BJ (cell line): Measurements from ENCODE around the gene SCUBE3. TPM values are rescaled to one million over a fixed set of nuclear protein-coding genes. Genes with fewer than 3 reads are reported as not detected.
A peak's percentile ranks its signal among the peaks of the same experiment; 100 is the strongest.

Experiments used
- CTCF ChIA-PET: fragments of 350-600 bp; formaldehyde crosslinking; extraction: SDS; loops from one replicate; lab custom pipeline; 2021; ENCODE audit warnings: antibody characterized with exemption, inconsistent platforms; lab: Yijun Ruan, JAX
- POLR2A ChIA-PET: fragments of 300-600 bp; sonication (Branson Sonifier 250); formaldehyde crosslinking; extraction: SDS; loops from one replicate; lab custom pipeline; 2021; ENCODE audit warnings: antibody characterized with exemption; lab: Charles Lee
- DNase-seq: peaks from one replicate; pipeline ENCODE4 v3.0.0-alpha.2; 2011; ENCODE audit warnings: low read depth
- H3K27me3 ChIP-seq: 2 replicates; pipeline ENCODE4 v1.6.0; 2011; ENCODE audit warnings: low read length; ENCODE audit not compliant: control insufficient read depth, insufficient read depth
- H3K36me3 ChIP-seq: 2 replicates; pipeline ENCODE4 v1.5.1; 2011; ENCODE audit warnings: low read length; ENCODE audit not compliant: control insufficient read depth, insufficient read depth
- H3K4me3 ChIP-seq: 2 replicates; pipeline ENCODE4 v1.5.1; 2011; ENCODE audit warnings: low read depth, mild to moderate bottlenecking, control low read depth, low read length
- polyA plus RNA-seq: library from polyadenylated mRNA; depleted of rRNA; stranded (reverse); fragments of >200 nt; gene quantifications from 2 replicates; pipeline ENCODE4 v1.2.3, GENCODE V29; 2011
- TF ChIP-seq, protein P1 (sequence below): IDR thresholded peaks from 2 replicates; pipeline ENCODE4 v1.5.1; 2011; ENCODE audit warnings: low read depth, mild to moderate bottlenecking, control low read depth, inconsistent platforms, low read length, moderate library complexity; ENCODE audit not compliant: insufficient read depth

Gene SCUBE3
- polyA plus RNA-seq, 1 experiment, result 13.1 TPM

DNA sequence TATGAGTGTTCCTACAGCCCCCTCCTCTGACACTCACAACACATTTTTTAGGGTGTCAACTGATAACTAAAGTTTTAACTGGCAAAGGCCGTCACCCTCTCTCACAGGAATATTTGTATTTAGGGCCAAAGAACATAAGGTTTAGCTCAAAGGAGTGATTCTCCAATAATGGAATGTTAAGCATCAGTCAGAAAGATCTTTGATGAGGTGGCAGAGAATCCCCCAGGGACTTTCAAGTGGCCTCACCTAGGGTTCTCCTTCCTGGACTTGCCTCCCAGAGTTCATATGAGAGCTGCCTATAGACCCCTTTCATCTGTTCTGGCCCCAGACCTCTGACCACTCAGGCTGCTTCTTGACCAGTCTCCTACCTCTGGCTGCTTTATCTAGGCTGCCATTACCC is 7.4 kb upstream of the SCUBE3 start:
- Histone ChIP-seq H3K27me3 (no peaks in the 10 kb centered on the region; the same call in 1 of the 2 replicates), H3K36me3 (no peaks in the 10 kb centered on the region), H3K4me3 (no peak overlapping the region)
- ChIA-PET CTCF (interaction anchor here (0.8 to 13.8 kb wide), 17 partner anchors 8 to 220 kb away, joined by 3 to 220 read pairs (median 7); partner anchors contain the start of gene SCUBE3), POLR2A (interaction anchor here (0.6 kb wide), 2 partner anchors 449 to 531 kb away, joined by 3 read pairs; no protein-coding TSS in a partner anchor)
- TF ChIP-seq, protein P1, sequence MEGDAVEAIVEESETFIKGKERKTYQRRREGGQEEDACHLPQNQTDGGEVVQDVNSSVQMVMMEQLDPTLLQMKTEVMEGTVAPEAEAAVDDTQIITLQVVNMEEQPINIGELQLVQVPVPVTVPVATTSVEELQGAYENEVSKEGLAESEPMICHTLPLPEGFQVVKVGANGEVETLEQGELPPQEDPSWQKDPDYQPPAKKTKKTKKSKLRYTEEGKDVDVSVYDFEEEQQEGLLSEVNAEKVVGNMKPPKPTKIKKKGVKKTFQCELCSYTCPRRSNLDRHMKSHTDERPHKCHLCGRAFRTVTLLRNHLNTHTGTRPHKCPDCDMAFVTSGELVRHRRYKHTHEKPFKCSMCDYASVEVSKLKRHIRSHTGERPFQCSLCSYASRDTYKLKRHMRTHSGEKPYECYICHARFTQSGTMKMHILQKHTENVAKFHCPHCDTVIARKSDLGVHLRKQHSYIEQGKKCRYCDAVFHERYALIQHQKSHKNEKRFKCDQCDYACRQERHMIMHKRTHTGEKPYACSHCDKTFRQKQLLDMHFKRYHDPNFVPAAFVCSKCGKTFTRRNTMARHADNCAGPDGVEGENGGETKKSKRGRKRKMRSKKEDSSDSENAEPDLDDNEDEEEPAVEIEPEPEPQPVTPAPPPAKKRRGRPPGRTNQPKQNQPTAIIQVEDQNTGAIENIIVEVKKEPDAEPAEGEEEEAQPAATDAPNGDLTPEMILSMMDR, result no peak
- DNase-seq, result no peak

DNA sequence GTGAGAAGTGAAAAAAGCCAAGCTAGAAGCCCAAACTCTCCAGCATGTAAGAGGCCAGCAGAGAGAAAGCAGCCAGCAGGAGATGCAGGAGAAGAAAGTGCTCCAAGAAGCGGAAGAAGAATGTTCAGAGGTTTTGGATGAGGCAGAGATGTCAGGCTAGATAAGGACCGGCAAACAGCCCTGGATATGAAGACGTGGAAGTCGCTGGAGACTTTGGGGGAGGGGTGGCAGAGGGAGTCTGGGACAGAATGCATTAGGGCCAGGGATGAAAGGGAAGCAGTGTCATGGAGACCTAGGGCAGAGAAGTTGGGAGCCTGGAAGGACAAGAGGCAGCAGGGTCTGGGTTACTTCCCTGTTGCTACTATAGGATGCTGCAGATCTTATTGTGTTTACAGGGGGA is 5.3 kb upstream of the SCUBE3 start:
- CTCF ChIA-PET, result interaction anchor here (0.9 to 13.8 kb wide), 6 partner anchors 10 to 69 kb away, joined by 3 to 220 read pairs (median 35); no protein-coding TSS in a partner anchor

DNA sequence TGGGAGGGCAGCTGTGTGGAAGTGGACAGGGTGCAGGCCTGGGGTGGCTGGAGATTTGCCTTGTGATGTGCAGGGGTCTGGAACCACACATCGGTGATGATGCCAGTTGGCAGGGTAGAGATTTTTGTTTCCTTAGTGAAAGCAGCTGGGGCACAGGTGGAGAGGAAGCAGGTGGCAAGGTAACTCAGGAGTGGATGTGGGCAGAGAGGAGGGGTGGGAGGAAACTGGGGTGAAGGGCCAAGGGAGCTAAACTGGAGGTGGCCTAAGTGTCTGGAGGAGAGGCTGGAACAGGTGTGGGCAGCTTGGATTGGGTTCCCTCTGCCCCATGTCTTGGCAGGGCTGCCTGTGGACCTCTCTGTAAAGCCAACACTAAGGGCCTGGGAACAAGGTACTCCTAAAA is 4.7 kb upstream of the SCUBE3 start:
- TF ChIP-seq, protein P1, result no peak
- ChIA-PET CTCF (interaction anchor here (1.4 to 13.8 kb wide), 3 partner anchors 31 to 69 kb away, joined by 7 to 220 read pairs (median 65); no protein-coding TSS in a partner anchor), POLR2A (no interaction called here)
- no peak for DNase-seq
- Histone ChIP-seq H3K4me3 (no peak overlapping the region), H3K27me3 (peaks cover 6% of the 10 kb centered on the region), H3K36me3 (no peaks in the 10 kb centered on the region)

More for the DNA sequence above, 5.3 kb upstream of the SCUBE3 start:
- H3K27me3 ChIP-seq, result peaks cover 6% of the 10 kb centered on the region
- no peak for DNase-seq
- H3K4me3 ChIP-seq, result no peak overlapping the region
- no peaks in the 10 kb centered on the region for H3K36me3 ChIP-seq
- TF ChIP-seq, protein P1, result no peak
- POLR2A ChIA-PET, result no interaction called here

DNA sequence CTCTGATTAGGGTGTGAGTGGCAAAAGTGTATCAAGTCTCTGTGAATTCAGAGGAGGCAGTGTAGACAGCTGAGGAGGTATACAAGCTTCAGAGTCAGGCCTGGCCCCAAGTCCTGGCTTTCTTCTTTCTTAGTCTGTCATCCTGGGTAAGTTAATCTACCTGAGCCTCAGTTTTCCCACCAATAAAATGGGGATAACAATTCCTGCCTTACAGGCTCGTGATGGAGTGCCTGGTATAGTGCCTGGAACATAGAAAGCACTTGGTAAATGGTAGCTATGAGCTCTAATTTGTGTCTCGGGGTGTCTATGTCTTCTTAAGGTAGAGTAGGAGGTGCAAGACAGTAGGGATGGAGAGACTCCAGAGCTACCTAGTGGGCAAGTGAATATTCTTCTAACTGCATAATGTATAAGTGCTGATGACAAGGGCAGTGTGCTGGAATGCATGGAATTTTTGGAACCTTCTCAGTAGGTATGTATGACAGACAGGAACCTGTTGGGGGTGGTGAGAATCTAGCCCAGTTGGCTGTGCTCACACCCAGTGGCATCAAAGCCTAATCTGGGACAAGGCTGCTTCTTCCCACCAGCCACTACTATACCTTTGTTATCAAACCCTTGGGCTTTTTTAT is 4.0 kb upstream of the SCUBE3 start:
- no peak for DNase-seq
- H3K4me3 ChIP-seq, result no peak overlapping the region
- H3K27me3 ChIP-seq, result peaks cover 6% of the 10 kb centered on the region
- H3K36me3 ChIP-seq, result no peaks in the 10 kb centered on the region
- ChIA-PET CTCF (interaction anchor here (1.4 to 13.8 kb wide), 3 partner anchors 31 to 70 kb away, joined by 7 to 220 read pairs (median 65); no protein-coding TSS in a partner anchor), POLR2A (no interaction called here)
- TF ChIP-seq, protein P1, result no peak

DNA sequence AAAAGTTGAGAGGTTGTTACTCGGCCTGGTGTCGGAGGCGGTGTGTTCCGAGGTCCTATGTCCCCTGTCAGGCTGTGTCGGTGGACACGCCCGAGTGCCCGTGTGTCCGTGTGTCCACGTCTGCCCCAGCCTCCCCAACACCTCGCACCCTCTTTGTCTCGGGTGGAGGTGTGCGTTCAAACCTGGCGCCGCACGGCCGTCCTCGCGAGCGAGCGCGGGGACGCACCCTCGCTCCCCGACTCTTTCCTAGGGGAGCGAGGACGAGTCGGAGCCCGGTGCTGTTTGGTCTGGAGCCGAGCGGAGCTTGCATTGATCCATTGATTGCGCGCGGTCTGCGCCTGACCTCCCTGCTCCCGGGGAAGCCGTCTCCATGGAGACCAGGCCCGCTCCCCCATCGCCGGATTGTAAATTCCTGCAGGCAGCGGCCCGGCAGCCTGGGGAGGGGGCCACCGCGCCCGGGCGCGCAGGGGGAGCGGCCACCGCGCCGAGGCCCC is 411 bp upstream of the SCUBE3 start:
- TF ChIP-seq, protein P1, result no peak
- no peak for DNase-seq
- ChIA-PET CTCF (interaction anchor here (0.8 to 3.8 kb wide), 3 partner anchors 9 to 67 kb away, joined by 3 to 25 read pairs (median 3); no protein-coding TSS in a partner anchor), POLR2A (no interaction called here)
- peak overlapping the region; percentile 50 for H3K4me3 ChIP-seq
- H3K27me3 ChIP-seq, result peaks cover 6% of the 10 kb centered on the region
- H3K36me3 ChIP-seq, result no peaks in the 10 kb centered on the region
